ENCODE results near the gene GAS6. TPM values are rescaled to one million over a fixed set of nuclear protein-coding genes. Genes with fewer than 3 reads are reported as not detected.
A peak's percentile ranks its signal among the peaks of the same experiment; 100 is the strongest.

The GAS6 gene
- total RNA-seq, 2 donors from 2014 or later = 2.2 to 3.8 TPM

- no peak overlapping the region for H3K27ac Mint-ChIP-seq
- ATAC-seq (no peak), DNase-seq (no peak)
- peaks cover 5% of the 10 kb centered on the region for H3K4me1 Mint-ChIP-seq
- H3K36me3 Mint-ChIP-seq (ENCODE audit: low read depth) = no peaks in the 10 kb centered on the region
- no peak overlapping the region for H3K4me3 Mint-ChIP-seq
- H3K27me3 Mint-ChIP-seq = peaks cover 10% of the 10 kb centered on the region
- no peaks in the 10 kb centered on the region for H3K9me3 ChIP-seq (ENCODE audit: control insufficient read depth, low read length, poor library complexity, severe bottlenecking)
Measured at GRCh38 chr13:113849546-113849945, 14.3 kb downstream of the GAS6 start.

GRCh38 chr13:113848431-113849260 is 15.2 kb downstream of the GAS6 start:
- DNase-seq = no peak
- ATAC-seq = no peak
- peaks cover 5% of the 10 kb centered on the region for H3K27me3 Mint-ChIP-seq
- H3K4me1 Mint-ChIP-seq = peaks cover 4% of the 10 kb centered on the region
- no peaks in the 10 kb centered on the region for H3K9me3 ChIP-seq (ENCODE audit: control insufficient read depth, low read length, poor library complexity, severe bottlenecking)
- no peak overlapping the region for H3K27ac Mint-ChIP-seq
- H3K36me3 Mint-ChIP-seq (ENCODE audit: low read depth) = peaks cover 2% of the 10 kb centered on the region
- no peak overlapping the region for H3K4me3 Mint-ChIP-seq

- H3K27me3 Mint-ChIP-seq = no peaks in the 10 kb centered on the region
- ATAC-seq (no peak), DNase-seq (no peak)
- no peaks in the 10 kb centered on the region for H3K9me3 ChIP-seq (ENCODE audit: control insufficient read depth, low read length, poor library complexity, severe bottlenecking)
- H3K36me3 Mint-ChIP-seq (ENCODE audit: low read depth) = peaks cover 2% of the 10 kb centered on the region
- no peak overlapping the region for H3K27ac Mint-ChIP-seq
- H3K4me1 Mint-ChIP-seq = peaks cover 4% of the 10 kb centered on the region
- H3K4me3 Mint-ChIP-seq = no peak overlapping the region
Measured at GRCh38 chr13:113848020-113848419, 15.9 kb downstream of the GAS6 start.

GRCh38 chr13:113846636-113847318 is 17.1 kb downstream of the GAS6 start:
- H3K27ac Mint-ChIP-seq = no peak overlapping the region

GRCh38 chr13:113845723-113846635 is 17.9 kb downstream of the GAS6 start:
- Mint-ChIP-seq H3K27me3 (no peaks in the 10 kb centered on the region), H3K4me1 (peaks cover 4% of the 10 kb centered on the region), H3K36me3 (ENCODE audit: low read depth) (peaks cover 2% of the 10 kb centered on the region), H3K27ac (no peak overlapping the region), H3K4me3 (peak overlapping the region; percentile 37)
- no peak for ATAC-seq
- no peaks in the 10 kb centered on the region for H3K9me3 ChIP-seq (ENCODE audit: control insufficient read depth, low read length, poor library complexity, severe bottlenecking)
- no peak for DNase-seq

More at GRCh38 chr13:113846636-113847318, 17.1 kb downstream of the GAS6 start:
- DNase-seq = no peak
- Mint-ChIP-seq H3K36me3 (ENCODE audit: low read depth) (peaks cover 2% of the 10 kb centered on the region), H3K4me3 (no peak overlapping the region), H3K27me3 (no peaks in the 10 kb centered on the region), H3K4me1 (peaks cover 4% of the 10 kb centered on the region)
- no peaks in the 10 kb centered on the region for H3K9me3 ChIP-seq (ENCODE audit: control insufficient read depth, low read length, poor library complexity, severe bottlenecking)
- ATAC-seq = peak; percentile 79

- Mint-ChIP-seq H3K27ac (no peak overlapping the region), H3K36me3 (ENCODE audit: low read depth) (peaks cover 2% of the 10 kb centered on the region), H3K27me3 (no peaks in the 10 kb centered on the region), H3K4me3 (no peak overlapping the region), H3K4me1 (peaks cover 4% of the 10 kb centered on the region)
- no peaks in the 10 kb centered on the region for H3K9me3 ChIP-seq (ENCODE audit: control insufficient read depth, low read length, poor library complexity, severe bottlenecking)
- DNase-seq = no peak
- no peak for ATAC-seq
Measured at GRCh38 chr13:113845055-113845454, 18.8 kb downstream of the GAS6 start.

- DNase-seq (no peak), ATAC-seq (no peak)
- H3K4me1 Mint-ChIP-seq = peaks cover 4% of the 10 kb centered on the region
- H3K9me3 ChIP-seq (ENCODE audit: control insufficient read depth, low read length, poor library complexity, severe bottlenecking) = no peaks in the 10 kb centered on the region
- H3K27me3 Mint-ChIP-seq = no peaks in the 10 kb centered on the region
- peak overlapping the region; percentile 72 for H3K27ac Mint-ChIP-seq
- H3K4me3 Mint-ChIP-seq = no peak overlapping the region
- peaks cover 2% of the 10 kb centered on the region for H3K36me3 Mint-ChIP-seq (ENCODE audit: low read depth)
Measured at GRCh38 chr13:113843864-113844556, 19.9 kb downstream of the GAS6 start.

GRCh38 chr13:113843063-113843654 is 20.7 kb downstream of the GAS6 start:
- Mint-ChIP-seq H3K4me3 (no peak overlapping the region), H3K4me1 (peaks cover 4% of the 10 kb centered on the region), H3K36me3 (ENCODE audit: low read depth) (peaks cover 2% of the 10 kb centered on the region), H3K27ac (no peak overlapping the region), H3K27me3 (no peaks in the 10 kb centered on the region)
- DNase-seq (no peak), ATAC-seq (no peak)
- no peaks in the 10 kb centered on the region for H3K9me3 ChIP-seq (ENCODE audit: control insufficient read depth, low read length, poor library complexity, severe bottlenecking)

GRCh38 chr13:113842336-113843062 is 21.4 kb downstream of the GAS6 start:
- Mint-ChIP-seq H3K4me3 (no peak overlapping the region), H3K27me3 (no peaks in the 10 kb centered on the region), H3K4me1 (peaks cover 4% of the 10 kb centered on the region), H3K27ac (no peak overlapping the region), H3K36me3 (ENCODE audit: low read depth) (peaks cover 2% of the 10 kb centered on the region)
- H3K9me3 ChIP-seq (ENCODE audit: control insufficient read depth, low read length, poor library complexity, severe bottlenecking) = no peaks in the 10 kb centered on the region
- DNase-seq (no peak), ATAC-seq (no peak)

GRCh38 chr13:113841353-113841650 is 22.6 kb downstream of the GAS6 start:
- no peaks in the 10 kb centered on the region for H3K9me3 ChIP-seq (ENCODE audit: control insufficient read depth, low read length, poor library complexity, severe bottlenecking)
- Mint-ChIP-seq H3K4me3 (no peak overlapping the region), H3K27me3 (no peaks in the 10 kb centered on the region), H3K4me1 (peaks cover 4% of the 10 kb centered on the region), H3K27ac (no peak overlapping the region), H3K36me3 (ENCODE audit: low read depth) (peaks cover 2% of the 10 kb centered on the region)
- DNase-seq = no peak
- peak; percentile 59 for ATAC-seq

GRCh38 chr13:113840541-113841352 is 23.1 kb downstream of the GAS6 start:
- Mint-ChIP-seq H3K36me3 (ENCODE audit: low read depth) (peaks cover 2% of the 10 kb centered on the region), H3K4me3 (no peak overlapping the region), H3K27ac (no peak overlapping the region), H3K4me1 (peaks cover 3% of the 10 kb centered on the region), H3K27me3 (no peaks in the 10 kb centered on the region)
- DNase-seq (no peak), ATAC-seq (no peak)
- no peaks in the 10 kb centered on the region for H3K9me3 ChIP-seq (ENCODE audit: control insufficient read depth, low read length, poor library complexity, severe bottlenecking)
